GM06990 (cell line): ENCODE measurements around the gene C4orf50.

Source experiments
- DNase-seq: peaks from one replicate; pipeline ENCODE4 v3.0.0-alpha.2; 2011; ENCODE audit not compliant: insufficient read length; ENCODE audit errors: extremely low read depth
- H3K27me3 ChIP-seq: replicated peaks from 2 replicates; pipeline ENCODE4 v1.6.0; 2011; ENCODE audit warnings: low read length; ENCODE audit not compliant: control insufficient read depth, insufficient read depth
- H3K36me3 ChIP-seq: 2 replicates; pipeline ENCODE4 v1.5.1; 2011; ENCODE audit warnings: low read length; ENCODE audit not compliant: control insufficient read depth, insufficient read depth
- H3K4me3 ChIP-seq: replicated peaks from 2 replicates; pipeline ENCODE4 v1.5.1; 2011; ENCODE audit warnings: low read depth, mild to moderate bottlenecking, control low read depth, low read length
- CTCF ChIP-seq: IDR thresholded peaks from 2 replicates; pipeline ENCODE4 v1.5.1; 2011; ENCODE audit warnings: low read length, control low read depth, mild to moderate bottlenecking, inconsistent platforms; ENCODE audit not compliant: insufficient read depth, poor library complexity, severe bottlenecking

C4orf50 gene

DNA sequence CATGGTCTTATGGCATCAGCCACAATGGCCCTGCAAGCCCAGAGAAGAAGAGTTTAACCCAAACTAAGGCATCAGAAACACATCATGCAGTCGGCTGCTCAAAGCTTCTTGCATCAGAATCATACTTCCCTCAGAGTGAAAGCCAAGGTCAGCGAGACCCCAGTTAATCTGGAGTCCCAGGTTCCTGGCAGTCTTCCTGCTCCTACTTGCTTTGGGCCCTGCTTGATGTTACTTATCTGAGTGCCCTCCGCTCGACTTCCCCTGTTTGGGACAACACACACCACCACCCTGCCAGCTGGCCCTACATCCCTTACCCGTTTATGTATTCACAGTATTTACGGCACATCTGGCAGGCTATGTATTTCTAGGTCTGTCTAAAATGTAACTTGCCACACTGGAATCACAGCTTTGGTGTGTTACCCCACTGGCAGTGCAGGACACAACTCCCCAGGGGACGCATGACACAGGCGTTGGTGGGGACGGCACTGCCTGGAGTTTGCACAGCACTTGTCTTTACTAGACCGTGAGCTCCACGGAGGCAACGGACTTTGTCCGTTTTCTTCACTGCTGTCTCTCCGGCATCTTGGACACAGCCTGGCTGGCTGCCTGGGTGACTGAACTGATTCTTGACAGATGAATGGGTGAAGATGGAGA, 148.1 kb downstream of the C4orf50 start:
- Histone ChIP-seq H3K36me3 (no peaks in the 10 kb centered on the region), H3K27me3 (no peaks in the 10 kb centered on the region; the same call in 1 of the 2 replicates), H3K4me3 (no peak overlapping the region)
- DNase-seq = no peak
- no peak for TF ChIP-seq CTCF

DNA sequence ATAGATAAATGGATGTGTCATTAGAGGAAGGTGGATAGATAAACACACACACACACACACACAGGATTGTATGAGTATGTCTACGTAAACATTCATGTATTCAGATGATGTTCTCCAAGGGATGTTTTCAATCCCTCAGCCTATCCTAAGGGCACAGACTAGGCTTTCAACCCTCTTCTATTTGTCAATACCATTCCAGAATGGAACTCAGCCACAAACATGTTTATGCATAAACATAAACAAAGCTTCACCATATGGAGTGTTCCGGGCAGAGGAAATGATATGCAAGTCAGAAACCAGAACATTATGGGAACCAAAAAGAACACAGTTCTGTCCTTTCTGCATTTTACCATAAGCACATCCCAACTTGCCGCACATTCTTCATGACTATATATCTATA, 150.4 kb downstream of the C4orf50 start:
- TF ChIP-seq CTCF = no peak
- DNase-seq = no peak
- Histone ChIP-seq H3K27me3 (no peaks in the 10 kb centered on the region; the same call in 1 of the 2 replicates), H3K36me3 (no peaks in the 10 kb centered on the region), H3K4me3 (no peak overlapping the region)

DNA sequence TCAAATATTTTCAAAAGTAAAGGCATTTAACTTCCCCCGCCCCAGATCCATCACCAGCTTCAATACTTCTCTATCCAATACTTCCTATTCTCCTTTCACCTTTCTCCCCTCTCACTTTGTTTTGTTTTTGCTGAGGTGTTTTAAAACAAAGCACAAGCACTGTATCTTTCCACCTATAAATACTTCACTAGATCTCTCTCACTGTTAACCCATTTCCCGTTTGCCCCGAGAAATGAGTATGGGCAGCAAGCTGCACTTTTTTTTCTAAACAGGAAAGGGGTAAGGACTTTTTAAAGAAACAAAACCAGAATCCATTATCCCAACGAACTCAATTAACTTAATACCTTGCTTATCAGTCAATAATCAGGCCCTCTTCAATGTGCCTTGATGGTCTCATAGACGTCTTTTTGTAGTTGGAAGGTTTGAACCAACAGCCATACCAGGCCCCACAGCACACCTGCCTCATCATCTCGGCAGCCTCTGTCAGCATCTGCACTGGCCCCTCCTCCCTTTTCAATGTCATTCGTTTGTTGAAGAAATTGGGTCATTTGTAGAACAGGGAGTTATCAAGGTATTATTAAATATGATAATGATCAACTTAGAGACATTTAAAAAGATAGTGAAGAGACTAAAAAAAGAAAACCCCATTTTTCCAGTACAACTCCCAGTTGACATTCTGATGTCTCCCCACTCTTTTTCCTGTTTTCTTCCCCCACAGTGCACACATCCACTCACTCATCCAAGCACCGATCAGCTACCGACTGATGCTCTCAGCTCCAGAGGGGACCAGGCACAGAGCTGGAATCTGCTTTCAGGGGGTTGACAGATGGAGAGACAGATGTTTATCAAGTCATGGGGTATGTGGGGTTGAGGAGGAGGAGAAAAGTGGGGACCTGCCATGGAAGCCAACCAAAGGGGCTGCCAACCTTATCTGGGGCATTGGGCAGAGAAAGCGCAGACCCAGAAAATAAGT, 151.1 kb downstream of the C4orf50 start:
- no peak for TF ChIP-seq CTCF
- no peak overlapping the region for H3K4me3 ChIP-seq
- no peaks in the 10 kb centered on the region; the same call in 1 of the 2 replicates for H3K27me3 ChIP-seq
- DNase-seq = no peak
- no peaks in the 10 kb centered on the region for H3K36me3 ChIP-seq

GRCh38 chr4:5865896-5866599, 152.2 kb downstream of the C4orf50 start:
- Histone ChIP-seq H3K27me3 (no peaks in the 10 kb centered on the region; the same call in 1 of the 2 replicates), H3K36me3 (no peaks in the 10 kb centered on the region), H3K4me3 (no peak overlapping the region)
- no peak for TF ChIP-seq CTCF
- no peak for DNase-seq

GRCh38 chr4:5863461-5864113, 154.6 kb downstream of the C4orf50 start:
- no peak overlapping the region for H3K4me3 ChIP-seq
- no peak for DNase-seq
- H3K27me3 ChIP-seq = no peaks in the 10 kb centered on the region; the same call in 1 of the 2 replicates
- H3K36me3 ChIP-seq = no peaks in the 10 kb centered on the region
- no peak for TF ChIP-seq CTCF
